ENCODE measurements around the gene ZCCHC17. TPM values are rescaled to one million over a fixed set of nuclear protein-coding genes. Genes with fewer than 3 reads are reported as not detected.
"Not testable (repeated sequence)": the region's sequence is repeated elsewhere in the genome, so short reads cannot be mapped to it uniquely, and the experiment has no call there.

The ZCCHC17 gene
- total and polyA plus RNA-seq, 8 donors: 1.8 to 39.0 (median 23.2) TPM; not detected in 1

GRCh38 chr1:31257213-31257612, 39.6 kb upstream of the ZCCHC17 start:
- DNase-seq: no peak
- peaks cover 42 to 62% (median 58%) of the 10 kb centered on the region in 4 donors for H3K36me3 ChIP-seq
- intact Hi-C loops (cut with DNase I; ENCODE audit: low total_unique reads): no loop called here
- H3K27ac ChIP-seq: no peak overlapping the region
- no peak overlapping the region for H3K4me3 ChIP-seq
- H3K9me3 ChIP-seq: no peaks in the 10 kb centered on the region
- no peaks in the 10 kb centered on the region for H3K4me1 ChIP-seq
- no peak for TF ChIP-seq EP300 (IDR thresholded peaks at IDR 0.05)
- 82 to 100% (median 94%) methylated on average over 1 of the region's 1 CpG for WGBS, 5 donors
- H3K27me3 ChIP-seq: no peaks in the 10 kb centered on the region

GRCh38 chr1:31258581-31258980, 38.3 kb upstream of the ZCCHC17 start:
- no peak overlapping the region for H3K27ac ChIP-seq
- H3K27me3 ChIP-seq: no peaks in the 10 kb centered on the region
- H3K4me3 ChIP-seq: no peak overlapping the region
- TF ChIP-seq EP300 (IDR thresholded peaks at IDR 0.05) (no peak), POLR2A (IDR thresholded peaks at IDR 0.05) (no peak), POLR2AphosphoS5 (IDR thresholded peaks at IDR 0.05) (no peak), CTCF (IDR thresholded peaks at IDR 0.05) (no peak)
- no peaks in the 10 kb centered on the region for H3K9me3 ChIP-seq
- peaks cover 47 to 73% (median 70%) of the 10 kb centered on the region in 4 donors for H3K36me3 ChIP-seq
- intact Hi-C loops (cut with DNase I; ENCODE audit: low total_unique reads): no loop called here
- DNase-seq: no peak
- 73 to 94% (median 89%) methylated on average over 1 of the region's 1 CpG for WGBS, 5 donors
- H3K4me1 ChIP-seq: no peaks in the 10 kb centered on the region

GRCh38 chr1:31259746-31260145, 37.1 kb upstream of the ZCCHC17 start:
- peaks cover 48 to 84% (median 81%) of the 10 kb centered on the region in 4 donors for H3K36me3 ChIP-seq
- no peak for TF ChIP-seq POLR2AphosphoS5 (IDR thresholded peaks at IDR 0.05)
- no peak for TF ChIP-seq EP300 (IDR thresholded peaks at IDR 0.05)
- TF ChIP-seq POLR2A (IDR thresholded peaks at IDR 0.05): no peak
- intact Hi-C loops (cut with DNase I; ENCODE audit: low total_unique reads): no loop called here

GRCh38 chr1:31261916-31262315, 34.9 kb upstream of the ZCCHC17 start:
- H3K36me3 ChIP-seq: peaks cover 58 to 99% (median 97%) of the 10 kb centered on the region in 4 donors
- peaks cover 0 to 5% (median 0%) of the 10 kb centered on the region in 4 donors for H3K4me1 ChIP-seq
- H3K9me3 ChIP-seq: no peaks in the 10 kb centered on the region
- TF ChIP-seq EP300 (IDR thresholded peaks at IDR 0.05): no peak
- TF ChIP-seq POLR2AphosphoS5 (IDR thresholded peaks at IDR 0.05): no peak
- TF ChIP-seq CTCF (IDR thresholded peaks at IDR 0.05): no peak
- no peak for TF ChIP-seq POLR2A (IDR thresholded peaks at IDR 0.05)
- H3K27ac ChIP-seq: no peak overlapping the region
- 95 to 100% (median 100%) methylated on average over 3 of the region's 3 CpGs for WGBS, 5 donors
- intact Hi-C loops (cut with DNase I; ENCODE audit: low total_unique reads): no loop called here
- no peak overlapping the region for H3K4me3 ChIP-seq
- no peaks in the 10 kb centered on the region for H3K27me3 ChIP-seq
- no peak for DNase-seq

More at GRCh38 chr1:31259746-31260145, 37.1 kb upstream of the ZCCHC17 start:
- no peaks in the 10 kb centered on the region for H3K4me1 ChIP-seq
- WGBS, 5 donors: 84 to 94% (median 89%) methylated on average over 3 of the region's 3 CpGs
- H3K27ac ChIP-seq: no peak overlapping the region
- H3K4me3 ChIP-seq: no peak overlapping the region
- H3K9me3 ChIP-seq: no peaks in the 10 kb centered on the region
- H3K27me3 ChIP-seq: no peaks in the 10 kb centered on the region
- DNase-seq: no peak

GRCh38 chr1:31262393-31262792, 34.4 kb upstream of the ZCCHC17 start:
- H3K36me3 ChIP-seq: peaks cover 56 to 99% (median 97%) of the 10 kb centered on the region in 4 donors
- intact Hi-C loops (cut with DNase I; ENCODE audit: low total_unique reads); H3K4me3 ChIP-seq; H3K9me3 ChIP-seq; H3K27ac ChIP-seq; H3K4me1 ChIP-seq; DNase-seq; H3K27me3 ChIP-seq: not testable (repeated sequence)
- 94 to 96% (median 96%) methylated on average over 5 of the region's 5 CpGs for WGBS, 5 donors

GRCh38 chr1:31263408-31263807, 33.4 kb upstream of the ZCCHC17 start:
- no peak for TF ChIP-seq CTCF (IDR thresholded peaks at IDR 0.05)
- TF ChIP-seq POLR2AphosphoS5 (IDR thresholded peaks at IDR 0.05): no peak
- TF ChIP-seq POLR2A (IDR thresholded peaks at IDR 0.05): no peak
- TF ChIP-seq EP300 (IDR thresholded peaks at IDR 0.05): no peak
- Histone ChIP-seq H3K9me3 (no peaks in the 10 kb centered on the region), H3K27me3 (no peaks in the 10 kb centered on the region), H3K36me3 (peaks cover 57 to 99% (median 97%) of the 10 kb centered on the region in 4 donors), H3K27ac (no peak overlapping the region), H3K4me3 (no peak overlapping the region), H3K4me1 (peaks cover 0 to 5% (median 0%) of the 10 kb centered on the region in 4 donors)
- WGBS, 5 donors: 93 to 100% (median 98%) methylated on average over 3 of the region's 3 CpGs
- intact Hi-C loops (cut with DNase I; ENCODE audit: low total_unique reads): no loop called here
- DNase-seq: no peak

Data from stomach (tissue), 9 donors.